ENCODE results near the gene SH3RF3.
"Not testable (repeated sequence)": the region's sequence is repeated elsewhere in the genome, so short reads cannot be mapped to it uniquely, and the experiment has no call there.

Gene SH3RF3

DNA sequence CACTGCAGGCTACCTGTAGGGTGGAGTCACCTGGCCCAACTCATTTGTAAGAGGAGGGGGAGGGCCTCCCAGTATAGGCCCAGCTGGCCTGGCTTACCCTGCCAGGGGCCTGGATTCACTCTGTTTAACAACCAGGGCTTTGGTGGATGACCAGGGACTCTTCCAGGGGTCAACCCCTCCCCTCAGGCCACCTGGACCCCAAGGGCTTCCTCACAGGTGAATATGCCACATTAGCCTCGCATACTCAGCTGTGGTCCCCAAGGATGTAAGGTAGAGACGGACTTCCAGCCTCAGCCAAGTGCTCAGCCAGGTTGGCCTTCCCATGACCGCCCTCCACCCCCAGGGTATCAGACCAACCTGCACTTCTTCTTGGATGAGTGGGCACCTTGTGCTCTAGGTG, 8.8 kb upstream of the SH3RF3 start:
- DNase-seq, result no peak

DNA sequence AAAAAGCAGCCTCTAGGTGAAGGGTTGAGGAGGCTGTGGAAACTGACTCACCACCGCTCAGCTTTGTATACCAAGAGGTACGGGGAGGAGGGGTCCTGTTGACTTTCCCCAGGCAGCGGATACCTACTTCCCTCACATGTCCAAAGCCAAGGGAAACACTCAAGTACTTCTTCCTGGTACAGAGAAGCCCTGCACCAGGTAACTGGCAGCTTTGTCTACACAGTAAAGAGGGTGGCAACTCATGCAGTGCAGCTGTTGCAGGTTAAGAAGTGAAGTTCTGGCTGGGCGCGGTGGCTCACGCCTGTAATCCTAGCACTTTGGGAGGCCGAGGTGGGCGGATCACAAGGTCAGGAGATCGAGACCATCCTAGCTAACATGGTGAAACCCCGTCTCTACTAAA, 8.3 kb upstream of the SH3RF3 start:
- DNase-seq, result not testable (repeated sequence)

DNA sequence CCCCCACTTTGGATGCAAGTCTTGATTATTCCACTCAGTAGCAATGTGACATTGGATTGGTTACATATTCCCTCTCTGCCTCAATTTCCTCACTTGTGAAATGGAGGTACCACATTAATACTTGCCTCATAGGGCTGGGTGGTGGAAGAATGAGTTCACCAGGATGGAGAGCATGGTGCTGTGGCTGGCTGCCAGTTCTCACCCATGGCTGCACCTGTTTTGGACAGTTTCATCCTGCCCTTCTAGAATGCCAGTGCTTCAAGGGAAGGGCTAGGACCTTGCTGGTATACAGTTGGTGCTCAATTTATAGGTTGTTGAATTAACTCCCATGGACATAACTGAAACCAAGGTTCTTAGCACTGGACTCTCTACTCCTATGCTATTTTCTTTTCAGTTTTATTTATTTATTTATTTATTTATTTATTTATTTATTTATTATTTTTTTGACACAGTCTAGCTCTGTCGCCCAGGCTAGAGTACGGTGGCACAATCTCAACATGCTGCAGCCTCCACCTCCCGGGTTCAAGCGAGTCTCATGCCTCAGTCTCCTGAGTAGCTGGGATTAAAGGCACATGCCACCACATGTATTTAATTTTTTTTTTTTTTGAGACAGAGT, 5.3 kb upstream of the SH3RF3 start:
- DNase-seq, result no peak

DNA sequence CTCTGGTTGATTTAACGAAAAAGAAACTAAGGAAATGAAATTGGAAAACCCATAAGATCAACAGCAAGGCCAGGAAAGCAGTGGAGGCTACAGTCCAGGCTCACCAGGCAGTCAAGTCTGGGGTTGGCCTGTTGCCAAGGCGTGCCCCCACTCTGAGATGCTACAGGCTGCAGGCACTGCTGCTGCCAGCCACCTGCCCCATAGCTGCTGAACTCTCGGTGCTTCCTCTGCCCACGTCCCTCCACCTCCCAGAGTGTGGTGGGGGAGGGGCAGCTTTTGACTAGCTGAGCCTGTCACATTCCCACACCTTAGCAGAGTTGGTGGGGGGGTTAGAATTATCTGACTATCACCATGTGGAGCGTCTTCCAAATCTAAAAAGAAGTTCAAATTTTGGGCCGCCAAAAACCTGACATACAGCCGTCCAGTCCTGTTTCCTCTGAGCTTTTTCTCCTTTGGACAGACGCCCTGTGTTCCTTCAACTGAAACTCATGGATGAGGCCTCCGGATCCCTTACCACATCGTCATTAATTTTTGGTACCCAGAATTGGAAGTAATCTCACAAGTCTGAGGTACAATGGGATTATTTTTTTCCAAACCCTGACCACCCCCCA, 3.9 kb upstream of the SH3RF3 start:
- no peak for DNase-seq

DNA sequence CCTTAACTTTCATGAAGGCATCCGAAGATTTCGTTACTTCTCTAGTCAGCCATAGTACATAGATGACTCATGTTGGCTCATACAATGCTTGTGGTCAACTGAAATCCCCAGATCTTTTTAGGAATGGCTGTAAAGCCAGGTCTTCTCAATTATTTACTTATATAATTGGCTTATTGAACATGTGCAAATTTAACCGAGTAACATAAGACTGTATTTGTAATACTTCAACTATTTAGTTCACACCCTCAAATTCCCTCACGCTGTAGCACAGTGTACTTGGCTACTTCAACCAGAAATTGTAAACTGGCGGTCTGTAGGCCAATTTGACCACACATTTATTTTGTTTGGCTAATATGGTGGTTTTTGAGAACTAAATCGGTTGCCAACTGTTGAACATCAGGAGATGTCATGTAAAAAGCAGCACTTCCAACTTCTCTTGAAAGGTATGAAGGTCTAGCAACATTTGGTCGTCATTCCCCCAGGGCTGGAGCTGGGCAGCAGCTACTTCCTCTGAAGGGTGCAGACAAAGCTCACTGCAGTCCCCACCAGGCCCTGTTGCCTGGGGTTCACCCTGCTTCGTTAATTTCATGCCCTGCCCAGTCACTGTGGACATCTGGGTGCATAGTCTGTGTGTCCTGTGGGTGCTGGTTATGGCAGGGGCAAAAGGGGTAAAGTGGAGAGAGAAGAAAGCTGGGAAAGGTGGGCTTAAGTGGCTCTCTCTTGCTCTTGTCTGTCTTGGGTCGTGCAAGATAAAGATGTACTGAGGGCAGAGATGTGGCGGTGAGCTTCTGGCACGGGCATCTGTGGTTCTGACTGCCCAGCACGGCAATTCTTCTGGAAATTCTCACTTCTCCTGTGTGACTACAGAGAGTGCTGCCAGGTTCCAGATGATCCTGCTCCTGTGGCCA, 3.2 kb upstream of the SH3RF3 start:
- DNase-seq, result no peak

DNA sequence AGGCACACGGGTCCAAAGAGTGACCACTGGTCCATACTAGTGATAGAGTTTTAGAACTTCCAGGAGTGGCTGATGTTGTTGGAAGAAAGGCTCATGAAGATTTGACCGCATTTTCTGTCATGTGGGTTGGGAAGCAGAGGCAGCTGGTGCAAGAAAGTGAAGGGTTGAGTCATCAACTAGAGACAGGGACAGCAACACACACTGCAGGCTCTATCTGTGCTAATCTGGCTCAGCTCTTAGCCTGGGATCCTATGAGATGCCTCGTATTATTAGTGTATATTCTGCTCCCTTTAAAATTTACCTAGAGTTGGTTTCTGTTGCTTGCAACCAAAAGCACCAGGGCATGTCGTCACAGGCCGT, 2.5 kb upstream of the SH3RF3 start:
- DNase-seq, result peak; percentile 29

DNA sequence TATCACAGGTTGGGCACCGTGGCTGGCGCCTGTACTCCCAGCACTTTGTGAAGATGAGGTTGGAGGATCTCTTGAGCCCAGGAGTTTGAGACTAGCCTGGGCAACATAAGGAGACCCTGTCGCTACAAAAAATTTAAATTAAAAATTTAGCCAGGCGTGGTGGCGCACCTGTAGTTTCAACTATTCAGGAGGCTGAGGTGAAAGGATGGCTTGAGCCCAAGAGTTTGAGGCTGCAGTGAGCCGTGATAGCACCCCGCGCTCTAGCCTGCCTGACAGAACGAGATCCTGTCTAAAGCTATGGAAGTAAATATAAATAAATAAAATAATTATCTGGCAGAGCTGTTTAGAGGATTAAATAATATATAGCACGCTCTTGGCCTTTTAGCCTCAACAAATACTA, 1.4 kb upstream of the SH3RF3 start:
- DNase-seq, result no peak

DNA sequence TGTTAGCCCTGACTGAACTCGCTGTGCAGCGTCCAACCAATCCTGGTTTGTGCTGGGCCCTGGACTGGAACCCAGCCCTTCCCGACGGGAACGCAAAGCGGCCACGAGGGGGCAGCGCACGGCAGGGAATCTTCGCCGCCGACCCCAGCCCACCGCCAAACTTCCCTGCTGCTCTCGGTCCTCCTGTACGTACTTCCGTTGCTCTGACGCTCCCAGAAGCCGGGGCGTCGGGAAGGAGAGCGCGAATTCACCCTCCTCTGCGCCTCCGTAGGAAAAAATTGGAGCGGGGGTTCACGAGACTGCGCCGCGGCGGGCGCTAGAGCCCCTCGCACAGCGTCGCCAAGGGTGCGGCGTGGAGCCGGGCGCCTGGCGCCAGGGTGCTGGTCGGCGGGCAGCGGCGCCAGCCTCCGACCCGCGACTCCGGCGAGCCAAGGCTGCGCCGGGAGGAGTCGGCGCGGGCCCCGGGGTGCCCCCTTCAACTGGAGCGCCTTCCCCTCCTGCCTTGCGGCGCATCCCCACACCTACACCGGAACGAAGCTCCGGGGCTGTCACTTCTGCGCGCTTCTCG, 873 bp upstream of the SH3RF3 start:
- peak; percentile 7 for DNase-seq

DNA sequence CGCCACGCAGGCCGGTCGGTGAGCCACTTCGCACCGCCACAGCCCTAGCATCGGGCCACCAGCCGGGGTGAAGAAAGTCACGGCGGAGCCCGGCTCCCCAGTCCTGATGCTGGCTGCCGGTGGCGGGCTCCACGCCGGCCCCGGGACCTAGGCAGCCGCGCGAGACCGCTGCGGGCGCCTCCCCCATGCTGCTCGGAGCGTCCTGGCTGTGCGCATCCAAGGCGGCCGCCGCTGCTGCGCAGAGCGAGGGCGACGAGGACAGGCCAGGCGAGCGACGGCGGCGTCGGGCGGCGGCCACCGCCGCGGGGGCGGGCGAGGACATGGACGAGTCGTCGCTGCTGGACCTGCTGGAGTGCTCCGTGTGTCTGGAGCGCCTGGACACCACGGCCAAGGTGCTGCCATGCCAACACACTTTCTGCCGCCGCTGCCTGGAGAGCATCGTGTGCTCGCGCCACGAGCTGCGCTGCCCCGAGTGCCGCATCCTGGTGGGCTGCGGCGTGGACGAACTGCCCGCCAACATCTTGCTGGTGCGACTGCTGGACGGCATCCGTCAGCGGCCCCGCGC, 433 bp downstream of the SH3RF3 start:
- DNase-seq, result no peak

DNA sequence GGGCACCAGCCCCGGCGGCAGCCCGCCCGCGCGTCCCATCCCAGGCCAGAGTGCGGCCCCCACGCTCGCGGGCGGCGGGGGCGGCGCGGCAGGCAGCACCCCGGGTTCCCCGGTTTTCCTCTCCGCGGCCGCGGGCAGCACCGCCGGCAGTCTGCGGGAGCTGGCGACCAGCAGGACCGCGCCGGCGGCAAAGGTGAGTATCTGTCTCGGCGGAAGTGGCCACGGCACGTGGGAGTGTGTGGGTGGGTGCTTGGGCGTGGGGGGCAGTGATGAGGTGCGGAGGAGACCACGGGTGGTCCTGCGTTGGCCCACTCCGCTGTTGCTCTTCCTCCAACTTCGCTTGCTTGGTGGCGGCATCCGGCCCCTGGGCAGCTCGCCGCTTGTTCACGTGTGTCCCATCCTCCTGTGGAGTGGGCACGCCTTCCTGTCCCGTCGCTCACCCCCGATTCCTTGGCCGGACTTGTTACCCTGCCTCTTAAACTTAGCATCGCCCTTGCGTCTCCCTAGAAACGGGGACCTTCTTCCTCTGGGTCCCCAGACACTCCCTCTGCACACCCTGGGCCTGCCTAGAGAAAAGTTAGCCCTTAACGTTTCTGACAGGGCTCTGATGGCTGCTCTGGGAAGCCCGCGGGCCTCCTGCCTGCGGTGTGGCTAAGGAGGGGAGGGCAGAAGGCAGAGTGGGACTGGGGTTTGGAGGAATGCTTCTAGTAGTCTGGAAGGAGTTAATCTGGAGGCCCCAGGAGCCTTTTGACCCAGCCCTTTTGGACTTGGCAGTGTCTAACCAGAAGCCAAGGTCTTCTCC, 1.1 kb downstream of the SH3RF3 start:
- DNase-seq, result no peak

DNA sequence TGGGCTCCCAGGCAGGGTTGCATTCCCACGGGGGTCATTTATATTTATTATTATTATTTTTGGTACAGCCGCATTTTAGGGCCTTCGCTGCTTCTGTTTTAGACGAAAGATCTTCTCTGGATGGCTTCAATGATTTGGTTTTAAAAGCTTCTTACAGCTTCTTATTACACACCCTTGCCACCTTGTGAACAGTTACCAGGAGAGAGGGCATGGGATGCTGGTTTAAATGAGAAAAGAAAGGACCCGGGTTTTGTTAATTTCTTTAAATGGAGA, 1.7 kb downstream of the SH3RF3 start:
- no peak for DNase-seq

DNA sequence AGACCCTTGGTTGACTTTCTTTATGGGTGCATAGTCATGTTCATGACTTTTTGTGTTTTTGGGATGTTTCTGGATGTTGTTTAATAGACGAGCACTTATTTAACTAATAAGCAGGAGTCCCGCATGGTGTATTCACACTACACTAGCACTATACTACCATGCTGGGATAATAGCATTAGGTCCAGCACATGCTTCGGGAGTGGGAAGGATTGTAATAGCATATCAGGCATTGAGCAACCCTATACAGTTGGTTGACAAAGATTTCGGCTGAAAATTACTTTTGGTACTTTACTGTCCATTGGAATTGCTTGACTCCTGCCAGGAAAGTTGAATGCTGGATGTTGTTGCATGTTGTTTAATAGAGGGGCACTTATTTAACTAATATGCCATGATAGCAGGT, 2.8 kb downstream of the SH3RF3 start:
- DNase-seq, result no peak

DNA sequence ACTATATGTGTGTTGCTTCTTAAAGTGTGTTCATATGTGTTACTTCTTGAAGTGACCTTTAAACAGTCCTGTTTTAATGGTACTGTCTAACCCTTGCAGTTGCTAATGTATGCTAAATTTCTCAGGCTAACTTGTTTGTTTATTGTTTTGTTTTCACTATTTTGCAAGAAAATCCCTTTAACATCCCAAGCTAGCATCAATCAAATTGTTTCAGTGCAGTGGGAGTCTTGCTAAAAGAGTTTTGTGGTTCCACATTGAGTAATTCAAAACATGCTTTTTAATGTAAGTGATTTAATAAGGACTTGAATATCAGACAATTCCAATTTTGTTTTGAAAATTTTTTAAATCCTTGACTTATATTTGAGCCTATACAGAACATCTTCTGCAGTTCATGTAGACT, 3.6 kb downstream of the SH3RF3 start:
- no peak for DNase-seq

DNA sequence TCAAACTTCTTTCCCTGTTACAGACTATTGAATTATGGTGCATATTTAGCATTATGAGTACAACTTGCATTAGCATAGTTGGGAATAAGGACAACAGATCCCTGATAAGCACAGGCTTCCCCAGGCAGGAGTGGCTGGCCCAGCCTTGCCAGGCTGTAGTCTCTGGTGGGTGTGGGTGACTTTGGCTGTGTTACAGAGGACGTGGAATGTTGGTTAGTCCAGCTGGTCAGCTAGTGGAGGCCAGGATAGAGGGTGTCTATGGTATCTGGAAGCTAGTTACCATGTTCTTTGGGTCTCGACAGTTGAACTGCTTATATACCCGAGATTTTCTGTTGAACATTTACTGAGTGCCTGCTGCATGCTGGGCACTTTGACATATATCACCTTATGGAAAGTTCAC, 4.7 kb downstream of the SH3RF3 start:
- DNase-seq, result no peak

DNA sequence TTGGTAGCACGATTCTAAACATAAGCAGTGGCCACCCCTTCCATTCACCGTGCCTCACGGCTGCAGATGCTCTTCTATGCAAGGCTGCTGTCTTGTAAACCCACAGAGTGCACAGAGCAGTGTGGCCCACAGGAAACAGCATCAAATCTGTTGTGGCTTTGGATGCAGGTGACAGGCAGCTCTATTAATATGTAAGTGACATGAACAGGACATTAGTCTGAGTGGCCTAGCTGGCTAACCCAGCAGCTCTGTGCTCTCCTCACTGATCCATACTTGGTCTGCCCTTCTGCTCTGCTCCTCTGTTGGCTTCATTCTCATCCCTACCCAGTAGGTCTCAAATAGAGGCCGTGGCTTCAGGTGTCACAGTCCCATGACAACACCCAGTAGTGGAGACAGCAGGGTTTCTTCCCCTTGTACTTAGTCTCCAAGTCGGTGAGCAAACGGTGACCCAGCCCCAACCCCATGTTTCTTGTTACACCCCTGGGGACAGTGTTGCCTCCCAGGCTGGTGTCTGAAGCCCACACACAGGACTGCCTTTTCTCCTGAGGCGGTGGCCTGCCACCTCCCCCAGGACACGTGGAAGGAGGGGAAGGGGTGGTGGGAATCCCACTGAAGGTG, 5.8 kb downstream of the SH3RF3 start:
- DNase-seq, result no peak

DNA sequence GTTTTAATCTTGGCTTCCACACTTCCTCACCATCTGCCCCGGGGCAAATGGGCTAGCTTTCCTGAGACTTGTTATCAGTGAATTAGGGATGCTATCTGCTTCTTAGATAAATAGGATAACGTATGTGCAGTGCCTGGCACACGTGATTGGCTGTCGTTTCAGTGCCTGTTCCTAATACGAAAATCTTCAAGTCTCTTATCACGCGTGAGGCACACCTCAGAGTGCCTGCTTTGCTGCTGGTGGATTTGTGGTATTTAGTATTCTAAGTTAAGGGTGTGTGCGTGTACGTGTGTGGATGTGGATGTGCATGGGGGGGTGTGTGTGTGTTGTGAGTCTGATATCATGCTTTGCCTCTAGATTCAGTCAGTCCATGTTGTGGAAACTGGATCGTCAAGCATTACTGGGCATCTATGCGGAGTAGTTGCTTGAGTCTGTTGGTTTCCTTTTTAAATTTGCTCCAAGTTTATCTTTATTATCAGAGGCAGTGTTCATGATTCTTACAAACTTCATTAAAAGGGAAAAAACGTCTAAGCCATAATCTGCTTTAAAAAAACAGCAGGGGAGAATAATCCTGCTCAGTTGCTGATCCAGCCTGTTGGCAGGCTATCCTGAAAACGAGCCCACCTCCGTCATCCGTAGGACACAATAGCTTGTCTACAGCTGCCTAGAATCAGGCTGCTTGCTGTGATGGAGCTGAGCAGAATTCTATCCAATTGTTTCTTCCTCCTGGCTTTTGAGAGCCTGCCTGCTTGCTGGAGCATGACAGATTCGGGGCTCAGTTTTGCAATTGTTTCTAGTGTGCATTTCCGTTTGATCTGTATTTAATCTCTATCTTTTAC, 6.6 kb downstream of the SH3RF3 start:
- no peak for DNase-seq

DNA sequence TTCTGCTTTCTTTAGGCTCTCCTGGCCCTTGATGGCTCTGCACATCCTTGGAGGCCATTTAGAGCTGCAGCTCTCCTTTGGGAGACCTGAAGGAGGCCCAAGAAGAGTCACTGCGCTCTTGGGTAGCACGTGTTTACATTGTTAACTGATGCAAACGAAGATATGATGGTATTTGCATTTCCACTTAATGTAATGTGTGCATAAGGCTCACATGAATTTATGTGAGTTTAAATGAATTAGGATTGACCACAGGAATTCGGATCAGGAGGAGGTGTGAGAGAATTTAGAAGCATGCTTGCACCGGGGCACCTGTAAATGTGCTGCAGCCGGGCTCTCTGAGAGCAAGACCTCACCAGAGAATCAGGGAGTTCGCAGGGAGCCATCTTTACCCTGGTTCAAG, 7.5 kb downstream of the SH3RF3 start:
- no peak for DNase-seq

DNA sequence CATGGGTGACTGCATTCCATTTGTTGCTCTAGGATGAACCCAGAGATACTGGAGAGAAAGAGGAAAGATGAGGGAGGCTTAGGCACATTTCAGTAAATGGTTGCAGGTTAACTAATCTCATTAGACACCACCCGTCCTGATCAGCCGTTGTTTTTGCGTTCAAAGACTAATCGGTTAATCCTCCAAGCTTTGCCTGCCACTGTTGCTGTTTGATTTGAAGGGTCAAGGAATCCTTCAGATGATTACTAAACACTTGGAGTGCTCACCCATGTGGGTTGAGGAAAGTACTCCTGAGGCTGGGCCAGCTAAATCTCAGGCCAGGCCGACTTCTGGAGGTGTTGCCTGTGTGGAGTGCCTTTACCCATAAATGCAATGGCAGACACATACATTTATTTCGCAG, 8.6 kb downstream of the SH3RF3 start:
- DNase-seq, result no peak

DNA sequence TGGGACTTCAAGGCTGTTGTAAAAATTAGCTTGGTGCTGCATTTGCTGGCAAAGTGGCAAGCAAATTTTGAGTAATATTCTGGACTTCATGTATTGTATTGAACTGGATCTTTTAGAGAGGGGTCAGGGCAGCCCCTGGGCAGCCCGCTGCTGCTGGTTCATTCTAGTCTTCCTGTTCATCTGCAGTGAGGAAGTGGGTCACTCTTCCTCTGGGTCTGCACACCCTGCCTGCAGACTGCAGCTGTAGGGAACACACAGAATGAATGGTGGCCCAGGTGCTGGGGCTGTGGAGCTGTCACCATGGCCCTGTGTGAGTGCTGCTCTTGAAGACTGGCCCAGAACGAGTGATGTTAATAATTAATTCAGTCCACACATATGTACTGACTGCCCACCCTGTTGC, 9.4 kb downstream of the SH3RF3 start:
- no peak for DNase-seq

DNA sequence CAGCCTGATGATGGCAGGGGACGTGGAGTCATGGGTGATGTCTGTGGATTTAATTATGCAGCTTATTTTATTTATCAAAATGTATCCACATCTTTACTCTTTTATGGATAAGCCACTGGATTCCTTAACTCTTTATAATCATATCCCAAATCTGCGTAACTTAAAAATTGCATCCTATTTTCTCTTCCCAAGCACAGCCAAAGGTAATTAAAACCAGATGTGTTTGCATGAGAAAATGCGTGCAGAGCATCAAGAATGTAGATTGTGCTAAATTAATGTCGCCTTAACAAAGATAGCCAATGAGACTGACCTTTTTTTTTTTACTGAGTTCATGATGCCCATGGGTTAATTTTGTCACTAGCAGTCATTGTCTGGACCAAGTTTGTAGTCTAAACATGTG, 10.0 kb downstream of the SH3RF3 start:
- no peak for DNase-seq

DNA sequence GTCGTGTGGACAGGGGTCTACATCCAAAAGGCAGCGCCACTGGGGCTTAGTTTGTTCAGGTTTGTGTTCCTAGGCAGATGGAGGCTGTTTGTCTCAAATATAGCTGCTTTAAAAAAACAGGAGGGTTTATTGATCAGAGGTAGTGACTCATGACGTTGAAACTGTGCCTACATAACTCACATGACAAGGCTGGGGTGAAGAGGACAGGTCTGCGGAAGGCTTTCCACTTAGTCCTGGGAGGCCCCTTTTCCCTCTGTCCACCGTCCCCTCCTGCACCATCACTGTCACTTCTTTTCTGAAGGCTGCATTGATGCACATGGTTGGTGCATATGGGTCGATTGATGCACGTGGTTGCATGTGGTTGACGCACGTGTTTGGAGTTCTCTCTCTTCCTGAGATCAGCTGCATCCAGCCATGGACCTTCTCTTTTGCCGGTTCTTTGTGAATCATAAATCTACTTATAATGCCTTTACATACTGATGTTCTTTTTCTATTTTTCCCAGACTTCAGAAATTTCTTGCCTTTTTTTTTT, 10.9 kb downstream of the SH3RF3 start:
- DNase-seq, result no peak

Measured in OCI-M1 (cell line).